PC-9 (cell line): ENCODE measurements around the gene UBAC1.

Experiments used
- CTCF ChIP-seq: fragments of 200-600 bp; sonication (generic); conservative IDR thresholded peaks from 2 replicates; pipeline ENCODE4 v1.6.1; 2017; ENCODE audit warnings: mixed run types, antibody characterized with exemption, mild to moderate bottlenecking, moderate library complexity
- EZH2 ChIP-seq: fragments of 200-600 bp; sonication (generic); IDR thresholded peaks from 2 replicates; pipeline ENCODE4 v1.8.0; 2017; ENCODE audit warnings: antibody characterized with exemption, low read depth

- TF ChIP-seq EZH2 (no peak), CTCF (no peak)
These were observed 14.7 kb upstream of the UBAC1 start for GRCh38 chr9:135975834-135976233.
